Tibial artery (tissue), 4 donors: ENCODE data around the gene IGF2BP3.
A peak's percentile ranks its signal among the peaks of the same experiment; 100 is the strongest.

Source experiments
- DNase-seq, 2 donors: peaks; one replicate each; pipeline ENCODE4 v3.0.0-alpha.2; 2019
- H3K27ac ChIP-seq, 2 donors: fragments of 200-600 bp; sonication (generic) in 1 of 2; 1 replicate in 1 of 2; 2 replicates in 1 of 2; pipeline ENCODE4 v1.5.1; 2018 to 2019; ENCODE audit warnings: mild to moderate bottlenecking in 1 of 2
- H3K27me3 ChIP-seq, 2 donors: fragments of 200-600 bp; sonication (generic) in 1 of 2; one replicate each; pipeline versions ENCODE4 v1.5.1 to v1.6.0; 2016 to 2019
- H3K36me3 ChIP-seq, 3 donors: fragments of 200-600 bp; sonication (generic) in 2 of 3; one replicate each; pipeline ENCODE4 v1.5.1; 2016 to 2019; ENCODE audit warnings: mild to moderate bottlenecking in 2 of 3
- H3K4me1 ChIP-seq, 4 donors: fragments of 200-600 bp; sonication (generic) in 2 of 4; 1 replicate in 3 of 4; 2 replicates in 1 of 4; pipeline ENCODE4 v1.5.1; 2016 to 2019
- H3K4me3 ChIP-seq, 2 donors: fragments of 200-600 bp; sonication (generic) in 1 of 2; 1 replicate in 1 of 2; 2 replicates in 1 of 2; pipeline ENCODE4 v1.5.1; 2018 to 2019; ENCODE audit warnings: mild to moderate bottlenecking in 2 of 2
- H3K9me3 ChIP-seq, 3 donors: fragments of 200-600 bp; sonication (generic) in 1 of 3; one replicate each; pipeline ENCODE4 v1.5.1; 2016 to 2019
- intact Hi-C: fragments of 100-400 bp; cut with DNase I; formaldehyde crosslinking; loops from one replicate; pipeline ENCODE4 v1.15.0; 2023; ENCODE audit warnings: low total_unique reads
- TF ChIP-seq, protein P1 (sequence below), 2 experiments: fragments of 200-600 bp in 1 of 2; fragments of 450-650 bp in 1 of 2; IDR thresholded peaks; one replicate each; pipeline ENCODE4 v1.5.1; 2017 to 2019; ENCODE audit warnings: antibody characterized with exemption in 2 of 2, mild to moderate bottlenecking in 1 of 2, moderate library complexity in 1 of 2

IGF2BP3 gene

DNA sequence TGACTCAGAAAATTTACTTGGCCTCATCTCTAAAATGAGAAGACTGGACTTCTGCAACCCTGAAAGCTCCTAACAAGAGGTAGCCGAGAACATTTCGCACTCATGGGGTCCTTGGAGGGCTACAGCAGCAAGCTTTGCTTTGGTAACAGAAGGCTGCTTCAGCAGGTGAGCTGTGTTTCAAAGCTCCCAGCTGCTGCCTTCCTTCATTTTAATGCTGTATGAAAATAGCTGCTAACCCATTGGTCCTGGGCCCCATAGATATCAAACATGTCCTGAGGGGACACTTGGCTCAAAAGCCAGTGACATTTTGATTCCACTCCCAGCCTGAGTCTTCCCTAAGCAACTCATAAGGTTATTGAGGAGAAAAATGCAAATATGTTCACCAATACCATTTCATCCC lies 185.4 kb downstream of the IGF2BP3 start:
- no peak overlapping the region for H3K27ac ChIP-seq
- no peak overlapping the region for H3K4me3 ChIP-seq
- H3K9me3 ChIP-seq = no peaks in the 10 kb centered on the region
- intact Hi-C loops = no loop called here
- no peaks in the 10 kb centered on the region for H3K27me3 ChIP-seq
- H3K4me1 ChIP-seq = no peaks in the 10 kb centered on the region
- H3K36me3 ChIP-seq = no peaks in the 10 kb centered on the region
- TF ChIP-seq, protein P1, sequence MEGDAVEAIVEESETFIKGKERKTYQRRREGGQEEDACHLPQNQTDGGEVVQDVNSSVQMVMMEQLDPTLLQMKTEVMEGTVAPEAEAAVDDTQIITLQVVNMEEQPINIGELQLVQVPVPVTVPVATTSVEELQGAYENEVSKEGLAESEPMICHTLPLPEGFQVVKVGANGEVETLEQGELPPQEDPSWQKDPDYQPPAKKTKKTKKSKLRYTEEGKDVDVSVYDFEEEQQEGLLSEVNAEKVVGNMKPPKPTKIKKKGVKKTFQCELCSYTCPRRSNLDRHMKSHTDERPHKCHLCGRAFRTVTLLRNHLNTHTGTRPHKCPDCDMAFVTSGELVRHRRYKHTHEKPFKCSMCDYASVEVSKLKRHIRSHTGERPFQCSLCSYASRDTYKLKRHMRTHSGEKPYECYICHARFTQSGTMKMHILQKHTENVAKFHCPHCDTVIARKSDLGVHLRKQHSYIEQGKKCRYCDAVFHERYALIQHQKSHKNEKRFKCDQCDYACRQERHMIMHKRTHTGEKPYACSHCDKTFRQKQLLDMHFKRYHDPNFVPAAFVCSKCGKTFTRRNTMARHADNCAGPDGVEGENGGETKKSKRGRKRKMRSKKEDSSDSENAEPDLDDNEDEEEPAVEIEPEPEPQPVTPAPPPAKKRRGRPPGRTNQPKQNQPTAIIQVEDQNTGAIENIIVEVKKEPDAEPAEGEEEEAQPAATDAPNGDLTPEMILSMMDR (IDR thresholded peaks at IDR 0.05) = no peak
- no peak for DNase-seq

DNA sequence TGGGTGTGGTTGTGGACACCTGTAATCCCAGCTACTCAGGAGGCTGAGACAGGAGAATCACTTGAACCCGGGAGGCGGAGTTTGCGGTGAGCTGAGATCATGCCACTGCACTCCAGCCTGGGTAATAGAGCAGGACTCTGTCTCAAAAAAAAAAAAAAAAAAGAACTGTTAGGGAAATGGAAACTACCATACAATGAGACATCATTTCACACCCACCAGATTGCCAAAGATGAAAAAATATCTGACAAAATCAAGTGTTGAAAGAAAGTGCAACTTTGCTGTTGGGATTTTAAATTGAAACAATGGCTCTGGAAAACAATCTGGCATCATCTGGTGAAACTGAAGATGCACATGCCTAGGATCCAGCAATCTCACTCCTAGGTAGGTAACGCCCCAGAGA lies 187.2 kb downstream of the IGF2BP3 start:
- Histone ChIP-seq H3K4me3 (no peak overlapping the region), H3K4me1 (no peaks in the 10 kb centered on the region), H3K36me3 (peaks cover 0 to 8% (median 0%) of the 10 kb centered on the region in 3 donors), H3K27me3 (no peaks in the 10 kb centered on the region), H3K27ac (no peak overlapping the region), H3K9me3 (no peaks in the 10 kb centered on the region)
- intact Hi-C loops = no loop called here
- DNase-seq = no peak
- TF ChIP-seq, protein P1 (IDR thresholded peaks at IDR 0.05) = no peak

DNA sequence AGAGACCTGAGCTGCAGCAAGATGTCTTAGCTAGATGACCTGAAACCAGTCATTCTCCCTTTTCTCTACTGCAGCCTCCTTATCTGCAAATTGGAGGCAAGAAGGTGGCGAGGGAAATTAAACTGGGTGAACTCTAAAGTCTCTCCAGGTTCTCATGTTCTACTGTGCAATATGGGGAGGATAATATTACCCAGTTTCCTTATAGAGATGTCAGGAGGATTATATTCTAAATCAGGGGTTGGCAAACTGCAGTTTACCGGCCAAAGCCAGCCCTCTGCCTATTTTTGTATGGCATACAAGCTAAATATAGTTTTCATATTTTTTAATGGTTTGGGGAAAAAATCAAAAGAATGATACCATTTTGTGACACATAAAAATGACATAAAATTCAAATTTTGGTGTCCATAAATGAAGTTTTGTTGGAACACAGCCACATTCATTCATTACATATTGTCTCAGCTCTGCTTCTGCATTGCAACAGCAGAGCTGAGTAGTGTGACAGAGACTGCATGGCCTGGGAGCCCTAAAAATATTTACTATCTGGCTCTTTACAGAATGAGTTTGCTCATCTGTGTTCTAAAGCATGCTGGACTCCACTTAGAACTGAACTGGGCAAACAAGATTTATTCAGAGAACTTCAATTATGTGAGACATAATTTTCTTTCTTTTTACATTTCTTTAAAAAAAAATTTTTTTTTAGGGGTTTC lies 190.3 kb downstream of the IGF2BP3 start:
- H3K4me1 ChIP-seq = no peaks in the 10 kb centered on the region
- no peak overlapping the region for H3K27ac ChIP-seq
- no peaks in the 10 kb centered on the region for H3K27me3 ChIP-seq
- TF ChIP-seq, protein P1 (IDR thresholded peaks at IDR 0.05) = no peak
- intact Hi-C loops = no loop called here
- H3K4me3 ChIP-seq = no peak overlapping the region
- DNase-seq = no peak
- H3K36me3 ChIP-seq = peaks cover 0 to 9% (median 0%) of the 10 kb centered on the region in 3 donors
- no peaks in the 10 kb centered on the region for H3K9me3 ChIP-seq

DNA sequence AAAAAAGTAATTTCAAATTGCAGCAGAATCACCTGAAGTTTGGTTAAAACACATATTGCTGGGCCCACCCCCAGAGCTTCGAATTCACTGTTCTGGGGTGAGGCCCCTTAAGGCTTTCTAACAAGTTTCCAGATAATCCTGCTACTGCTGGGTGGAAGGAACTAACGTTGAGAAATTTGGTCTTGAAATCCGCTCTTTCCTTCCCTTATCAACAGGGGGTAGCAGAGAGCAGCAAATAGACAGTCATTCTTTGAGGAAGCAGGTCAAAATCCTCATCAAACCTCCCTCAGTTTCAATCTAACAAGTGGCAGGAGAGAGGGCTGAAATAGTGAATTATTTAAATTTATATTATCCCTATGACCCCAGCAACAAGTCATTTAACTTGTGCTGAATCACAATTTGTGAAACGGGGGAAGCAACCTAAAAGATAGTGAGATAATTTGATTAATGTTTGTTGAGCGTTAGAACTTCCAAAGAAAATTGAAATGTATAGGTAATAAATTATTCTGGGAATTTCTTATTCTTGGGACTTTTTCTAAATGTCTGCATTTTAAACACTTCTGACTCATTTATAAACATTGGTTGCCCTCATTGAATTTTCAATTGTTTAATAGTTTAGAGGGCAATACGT lies 192.8 kb downstream of the IGF2BP3 start:
- no peaks in the 10 kb centered on the region for H3K9me3 ChIP-seq
- intact Hi-C loops = no loop called here
- no peaks in the 10 kb centered on the region for H3K27me3 ChIP-seq
- H3K4me1 ChIP-seq = no peaks in the 10 kb centered on the region
- H3K36me3 ChIP-seq = peaks cover 0 to 24% (median 0%) of the 10 kb centered on the region in 3 donors
- H3K27ac ChIP-seq = no peak overlapping the region
- no peak for DNase-seq
- H3K4me3 ChIP-seq = no peak overlapping the region
- TF ChIP-seq, protein P1 (IDR thresholded peaks at IDR 0.05) = peak; percentile 42 to 61

DNA sequence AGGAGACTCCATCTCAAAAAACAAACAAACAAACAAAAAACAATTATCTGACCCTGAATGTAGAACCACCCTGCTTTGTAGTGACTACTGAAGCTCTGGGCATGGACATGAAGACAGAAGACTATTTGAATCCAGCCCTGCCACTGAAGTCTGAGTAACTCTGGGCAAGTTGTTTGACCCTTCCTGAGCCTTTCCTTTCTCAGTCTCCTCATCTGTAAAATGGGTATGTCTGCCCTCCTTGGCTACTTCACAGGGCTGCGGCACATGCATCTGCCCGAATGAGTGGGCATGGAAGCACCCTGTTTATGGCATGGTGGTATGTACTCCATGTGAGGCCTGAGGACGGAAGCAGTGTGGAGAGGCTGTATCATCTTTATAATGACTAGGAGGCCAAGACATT lies 193.3 kb downstream of the IGF2BP3 start:
- H3K36me3 ChIP-seq = peaks cover 0 to 24% (median 0%) of the 10 kb centered on the region in 3 donors
- H3K27ac ChIP-seq = no peak overlapping the region
- intact Hi-C loops = no loop called here
- no peak overlapping the region for H3K4me3 ChIP-seq
- no peaks in the 10 kb centered on the region for H3K9me3 ChIP-seq
- H3K27me3 ChIP-seq = no peaks in the 10 kb centered on the region
- H3K4me1 ChIP-seq = no peaks in the 10 kb centered on the region
- no peak for DNase-seq
- TF ChIP-seq, protein P1 (IDR thresholded peaks at IDR 0.05) = no peak
